Esophagus squamous epithelium (tissue), 5 donors: Measurements from ENCODE around the gene MITD1. TPM values are rescaled to one million over a fixed set of nuclear protein-coding genes. Genes with fewer than 3 reads are reported as not detected.

ENCODE experiments used
- DNase-seq: peaks from one replicate; lab custom pipeline; 2025; lab: John Stamatoyannopoulos, UW
- H3K27ac ChIP-seq, 4 donors: fragments of 200-600 bp; sonication (generic); one replicate each; pipeline ENCODE4 v1.5.1; 2016 to 2019; ENCODE audit warnings: mild to moderate bottlenecking in 1 of 4
- H3K27me3 ChIP-seq, 4 donors: fragments of 200-600 bp; sonication (generic); 1 replicate in 3 of 4; 2 replicates in 1 of 4; pipeline versions ENCODE4 v1.5.1 to v1.6.0; 2017 to 2021; ENCODE audit warnings: antibody characterized with exemption in 1 of 4
- H3K36me3 ChIP-seq, 3 donors: fragments of 200-600 bp; sonication (generic); one replicate each; pipeline ENCODE4 v1.5.1; 2016 to 2019
- H3K4me1 ChIP-seq, 3 donors: fragments of 200-600 bp; sonication (generic); one replicate each; pipeline ENCODE4 v1.5.1; 2017 to 2019
- H3K4me3 ChIP-seq, 4 donors: fragments of 200-600 bp; sonication (generic); 1 replicate in 3 of 4; 2 replicates in 1 of 4; pipeline ENCODE4 v1.5.1; 2016 to 2019; ENCODE audit warnings: mild to moderate bottlenecking in 2 of 4, moderate library complexity in 1 of 4
- H3K9me3 ChIP-seq, 3 donors: fragments of 200-600 bp; sonication (generic); one replicate each; pipeline ENCODE4 v1.5.1; 2016 to 2019
- CTCF ChIP-seq, 6 experiments: fragments of 450-650 bp in 4 of 6; fragments of 200-600 bp in 2 of 6; sonication (generic) in 2 of 6; IDR thresholded peaks; one replicate each; pipeline ENCODE4 v1.5.1; 2016 to 2019; ENCODE audit warnings: antibody characterized with exemption in 6 of 6, mild to moderate bottlenecking in 4 of 6, moderate library complexity in 4 of 6
- POLR2A ChIP-seq, 4 donors: fragments of 450-650 bp; IDR thresholded peaks; one replicate each; pipeline ENCODE4 v1.6.1; 2017; ENCODE audit warnings: antibody characterized with exemption in 4 of 4, mild to moderate bottlenecking in 4 of 4, moderate library complexity in 3 of 4
- WGBS, 2 donors: methylation state at CpG; one replicate each; pipeline ENCODE4 v1.1.5; 2018; 5-methylcytosine and 5-hydroxymethylcytosine counted together
- intact Hi-C: fragments of 100-400 bp; cut with DNase I; formaldehyde crosslinking; loops from one replicate; pipeline ENCODE4 v1.15.0; 2022
- total RNA-seq, 4 donors: library from RNA; depleted of rRNA; stranded (reverse); fragments of >200 nt; gene quantifications; one replicate each; pipeline ENCODE4 v1.1.0, GENCODE V29; 2016
- donor health status: DM: yes; HTN: yes; CAD: no.

Gene MITD1
- total RNA-seq, 4 donors from 2014 or later: 10.8 to 32.3 (median 28.7) TPM

DNA sequence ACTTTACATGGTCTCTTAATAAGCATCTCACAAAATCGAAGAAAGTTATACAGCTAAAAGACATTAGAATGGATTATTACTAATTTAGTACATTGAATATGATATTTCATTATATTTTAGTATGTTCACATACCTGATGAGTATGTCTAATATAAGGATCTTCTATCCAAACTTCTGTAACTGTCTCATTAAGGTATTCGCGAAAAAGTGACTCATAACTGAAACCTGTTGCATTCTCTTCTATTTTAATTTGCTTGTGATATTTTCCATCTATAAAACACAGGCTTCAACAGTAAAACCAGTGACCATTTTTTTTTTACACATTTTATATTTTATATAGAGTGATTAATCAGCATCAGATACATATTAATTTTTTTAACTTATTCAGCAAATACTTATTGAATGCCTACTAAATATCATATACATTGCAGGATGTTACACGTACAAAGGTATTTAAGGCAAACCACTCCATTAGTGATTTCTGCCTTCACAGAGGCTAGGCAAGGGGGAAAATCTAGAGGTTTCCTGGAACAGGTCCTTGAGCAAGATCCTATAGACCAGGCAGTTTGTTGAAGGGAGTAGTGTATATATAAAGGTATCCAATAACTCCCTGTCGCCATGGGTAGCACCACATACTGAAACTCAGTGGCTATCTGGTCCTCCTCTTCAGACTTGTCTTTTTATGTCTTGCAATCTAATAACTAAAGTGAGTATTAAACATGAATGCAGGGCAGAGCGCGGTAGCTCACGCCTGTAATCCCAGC, 9.3 kb downstream of the MITD1 start:
- WGBS, 2 donors: 85 to 93% methylated on average over 8 of the region's 8 CpGs
- Histone ChIP-seq H3K9me3 (no peaks in the 10 kb centered on the region), H3K36me3 (peaks cover 6 to 70% (median 12%) of the 10 kb centered on the region in 3 donors), H3K4me1 (no peaks in the 10 kb centered on the region), H3K27me3 (no peaks in the 10 kb centered on the region), H3K4me3 (no peak overlapping the region), H3K27ac (no peak overlapping the region)
- TF ChIP-seq CTCF (IDR thresholded peaks at IDR 0.05): no peak
- TF ChIP-seq POLR2A (IDR thresholded peaks at IDR 0.05): no peak
- DNase-seq: no peak
- intact Hi-C loops: no loop called here

DNA sequence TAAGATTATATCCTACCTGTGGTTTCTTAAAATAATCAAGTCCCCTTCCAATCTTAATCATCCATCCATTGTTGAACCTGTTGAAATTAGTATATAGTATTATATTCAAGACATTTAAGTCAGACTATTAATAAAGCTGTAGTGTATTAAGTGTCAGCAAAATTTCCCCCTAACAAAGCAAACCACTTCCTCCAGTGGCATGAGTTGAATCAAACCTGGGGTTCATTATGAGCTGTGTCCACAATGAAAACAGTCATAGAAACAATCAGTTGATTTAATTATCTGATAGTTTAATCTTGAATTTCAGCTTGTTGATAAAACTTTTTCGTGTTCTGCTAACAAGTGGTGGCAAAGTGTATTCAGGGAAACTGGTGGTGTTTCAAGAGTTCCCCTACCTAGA, 11.3 kb downstream of the MITD1 start:
- WGBS, 2 donors: 71 to 85% methylated on average over 1 of the region's 1 CpG
- Histone ChIP-seq H3K36me3 (peaks cover 6 to 80% (median 12%) of the 10 kb centered on the region in 3 donors), H3K27ac (no peak overlapping the region), H3K4me3 (no peak overlapping the region), H3K27me3 (no peaks in the 10 kb centered on the region), H3K4me1 (no peaks in the 10 kb centered on the region), H3K9me3 (no peaks in the 10 kb centered on the region)
- no peak for DNase-seq
- TF ChIP-seq POLR2A (IDR thresholded peaks at IDR 0.05) (no peak), CTCF (IDR thresholded peaks at IDR 0.05) (no peak)
- intact Hi-C loops: no loop called here

DNA sequence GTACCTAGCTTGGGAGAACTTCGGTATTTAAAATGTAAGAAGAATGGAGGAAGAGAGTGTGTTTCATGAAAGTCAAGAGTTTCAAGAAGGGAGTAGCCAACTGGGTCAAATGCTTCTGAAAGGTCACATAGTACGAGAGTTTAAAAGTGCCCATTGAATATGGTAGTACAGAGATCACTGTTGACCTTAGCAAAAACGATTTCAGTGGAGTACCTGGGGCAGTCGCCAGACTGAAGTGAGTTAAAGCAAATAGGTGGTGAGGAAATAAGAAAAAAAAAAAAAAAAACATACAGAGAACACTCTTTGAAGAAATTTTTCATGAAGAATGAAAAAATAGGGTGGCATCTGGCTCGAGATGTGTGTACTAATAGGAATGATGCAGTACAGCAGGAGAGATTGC, 14.6 kb downstream of the MITD1 start:
- no peak overlapping the region for H3K27ac ChIP-seq
- no peaks in the 10 kb centered on the region for H3K27me3 ChIP-seq
- H3K4me1 ChIP-seq: no peaks in the 10 kb centered on the region
- intact Hi-C loops: no loop called here
- no peaks in the 10 kb centered on the region for H3K9me3 ChIP-seq
- no peak overlapping the region for H3K4me3 ChIP-seq
- peaks cover 6 to 76% (median 10%) of the 10 kb centered on the region in 3 donors for H3K36me3 ChIP-seq
- no peak for DNase-seq
- TF ChIP-seq CTCF (IDR thresholded peaks at IDR 0.05) (no peak), POLR2A (IDR thresholded peaks at IDR 0.05) (no peak)
- WGBS, 2 donors: 67 to 78% methylated on average over 5 of the region's 5 CpGs

- no peaks in the 10 kb centered on the region for H3K27me3 ChIP-seq
- H3K27ac ChIP-seq: no peak overlapping the region
- DNase-seq: no peak
- WGBS, 2 donors: 59 to 67% methylated on average over 4 of the region's 4 CpGs
- H3K4me3 ChIP-seq: no peak overlapping the region
- peaks cover 0 to 37% (median 0%) of the 10 kb centered on the region in 3 donors for H3K36me3 ChIP-seq
- peaks cover 0 to 10% (median 9%) of the 10 kb centered on the region in 3 donors for H3K4me1 ChIP-seq
- TF ChIP-seq CTCF (IDR thresholded peaks at IDR 0.05) (no peak), POLR2A (IDR thresholded peaks at IDR 0.05) (no peak)
- intact Hi-C loops: no loop called here
- H3K9me3 ChIP-seq: no peaks in the 10 kb centered on the region
These were observed 21.3 kb downstream of the MITD1 start for GRCh38 chr2:99159594-99159993.

DNA sequence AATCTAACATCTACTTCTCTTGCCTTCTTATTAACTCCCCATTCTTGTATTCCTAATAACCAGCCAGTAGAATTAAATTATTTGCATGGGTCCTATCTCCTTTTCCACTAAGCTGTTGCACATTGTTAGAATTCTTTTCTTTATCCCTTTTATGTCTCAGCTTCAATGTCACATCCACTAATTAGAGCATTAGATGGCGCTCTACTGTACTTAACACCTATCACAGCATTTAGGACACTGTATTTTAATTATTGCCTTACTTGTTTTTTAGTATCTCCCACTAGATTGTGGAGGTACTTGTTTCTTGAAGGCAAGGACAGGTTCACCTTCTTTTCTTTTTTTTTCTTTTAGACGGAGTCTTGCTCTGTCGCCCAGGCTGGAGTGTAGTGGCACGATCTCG, 22.3 kb downstream of the MITD1 start:
- Histone ChIP-seq H3K36me3 (peaks cover 0 to 37% (median 0%) of the 10 kb centered on the region in 3 donors), H3K9me3 (no peaks in the 10 kb centered on the region), H3K27me3 (no peaks in the 10 kb centered on the region), H3K27ac (no peak overlapping the region), H3K4me1 (peaks cover 0 to 20% (median 15%) of the 10 kb centered on the region in 3 donors), H3K4me3 (no peak overlapping the region)
- no peak for DNase-seq
- intact Hi-C loops: no loop called here
- 91 to 96% methylated on average over 5 of the region's 5 CpGs for WGBS, 2 donors
- TF ChIP-seq POLR2A (IDR thresholded peaks at IDR 0.05) (no peak), CTCF (IDR thresholded peaks at IDR 0.05) (no peak)
